ENCODE results near the gene HSP90AA1.

Gene HSP90AA1

DNA sequence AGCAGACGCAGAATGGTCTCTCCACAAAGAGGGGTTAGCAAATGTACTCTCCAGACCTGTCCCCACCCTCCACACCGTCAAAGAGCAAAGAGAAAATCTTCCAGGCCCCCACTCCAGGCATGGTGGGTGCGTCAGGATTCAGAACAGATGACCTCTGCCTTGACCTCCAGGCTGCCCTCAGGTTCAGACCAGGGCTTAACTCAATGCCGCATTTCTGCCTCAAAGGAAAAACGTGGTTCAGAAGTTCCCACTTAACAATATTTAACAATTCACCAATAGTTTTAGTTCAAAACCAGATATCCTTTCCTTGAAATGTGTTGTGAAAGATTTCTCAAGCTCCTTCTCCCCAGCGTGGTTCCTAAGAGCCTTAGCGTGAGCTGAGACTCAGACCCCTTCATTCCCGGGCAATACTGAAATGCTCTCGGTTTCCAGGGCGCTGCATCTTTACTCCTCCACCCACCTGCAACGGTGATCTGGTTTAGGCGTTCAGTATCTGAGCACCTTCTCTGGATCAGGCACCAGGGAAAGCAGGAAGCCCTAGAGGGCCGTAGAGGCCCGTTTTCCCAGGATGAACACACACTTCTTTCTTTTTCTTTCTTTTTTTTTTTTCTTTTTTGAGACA is 22.9 kb downstream of the HSP90AA1 start:
- no peak for DNase-seq

DNA sequence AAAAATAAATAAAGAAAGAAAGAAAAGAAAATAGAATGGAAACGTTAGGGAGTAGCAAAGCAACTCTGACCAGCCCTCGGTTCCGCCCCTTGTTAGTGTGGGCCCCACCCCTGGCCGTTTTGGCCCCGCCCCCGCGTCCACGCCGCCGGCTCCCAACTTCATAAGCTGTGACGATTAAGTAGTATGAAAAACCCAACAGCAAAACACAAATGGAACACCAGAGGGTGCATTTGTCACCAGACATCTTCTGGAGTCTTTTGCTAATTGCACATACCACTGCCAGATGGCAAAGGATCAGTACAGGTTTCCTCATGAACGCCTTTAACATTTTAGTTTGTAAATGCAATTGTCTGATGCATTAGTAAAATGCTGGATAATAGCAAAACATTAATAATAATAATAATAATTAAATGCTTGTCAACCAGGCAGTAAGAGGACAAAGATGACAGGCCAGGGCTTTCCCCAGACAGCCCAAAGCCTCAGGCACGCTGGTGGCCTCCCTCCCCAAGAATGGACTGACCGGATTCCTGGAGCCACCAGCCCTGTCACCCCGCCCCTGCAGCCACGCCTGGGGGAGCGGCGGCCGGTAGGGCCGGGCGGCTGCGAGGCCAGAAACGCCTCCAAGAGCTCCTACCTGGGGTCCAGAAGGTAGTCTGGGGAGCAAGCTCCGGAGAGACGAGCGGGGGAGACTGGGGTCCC is 23.6 kb downstream of the HSP90AA1 start:
- DNase-seq: peak; percentile 93

- DNase-seq: no peak
Measured at GRCh38 chr14:102058961-102059360, 27.9 kb downstream of the HSP90AA1 start.

GRCh38 chr14:102058146-102058545 is 28.7 kb downstream of the HSP90AA1 start:
- no peak for DNase-seq

DNA sequence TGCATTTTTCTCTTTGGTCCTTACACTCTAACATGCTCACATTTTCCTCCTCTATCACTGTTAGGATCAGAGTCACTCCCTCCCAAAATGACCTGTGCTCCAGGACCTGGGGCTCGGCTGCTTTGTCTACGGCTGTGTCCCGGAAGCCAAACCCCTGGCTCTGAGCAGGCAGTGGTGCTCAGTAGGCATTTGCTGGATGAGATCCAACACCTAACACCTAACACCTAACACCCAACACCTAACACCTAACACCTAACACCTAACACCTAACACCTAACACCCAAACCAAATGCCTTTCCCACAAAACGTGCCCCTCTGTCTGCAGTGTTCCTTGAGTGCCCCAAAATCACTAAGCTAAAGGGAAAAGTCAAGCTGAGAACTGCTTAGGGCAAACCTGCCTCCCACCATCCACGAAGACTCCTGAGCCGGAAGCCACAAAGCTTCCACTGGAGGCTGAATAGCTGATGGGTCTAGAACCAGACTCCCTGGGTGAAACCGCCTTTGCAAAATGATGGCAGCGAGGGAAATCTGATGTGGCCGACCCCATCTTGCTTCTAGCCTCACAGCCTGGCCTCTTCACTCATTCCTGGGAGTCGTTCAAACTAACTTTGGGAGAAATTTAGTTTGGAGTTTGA is 29.2 kb downstream of the HSP90AA1 start:
- no peak for DNase-seq

DNA sequence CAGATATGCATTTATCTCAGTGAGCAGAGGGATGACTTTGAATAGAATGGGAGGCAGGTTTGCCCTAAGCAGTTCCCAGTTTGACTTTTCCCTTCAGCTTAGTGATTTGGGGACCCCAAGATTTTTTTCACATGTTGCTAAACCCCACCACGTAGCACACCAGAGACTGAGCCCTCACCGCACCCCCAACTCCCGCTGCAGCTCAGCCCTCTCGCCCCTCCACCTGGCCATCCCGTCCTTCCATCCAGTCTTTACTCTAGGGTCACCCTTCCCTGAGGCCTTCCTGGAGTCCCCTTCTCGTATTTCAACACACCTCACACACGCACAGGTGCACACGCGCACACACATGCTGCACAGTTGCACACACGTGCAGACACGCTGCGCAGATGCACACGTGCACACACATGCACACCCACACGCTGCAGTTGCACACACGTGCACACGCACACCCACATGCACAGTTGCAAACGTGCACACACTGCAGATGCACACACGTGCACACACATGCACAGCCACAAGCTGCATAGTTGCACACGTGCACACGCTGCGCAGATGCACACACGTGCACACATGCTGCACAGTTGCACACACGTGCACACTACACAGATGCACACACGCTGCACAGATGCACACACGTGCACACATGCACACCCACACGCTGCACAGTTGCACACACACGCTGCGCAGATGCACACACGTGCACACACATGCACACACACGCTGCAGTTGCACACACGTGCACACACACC is 30.0 kb downstream of the HSP90AA1 start:
- DNase-seq: no peak

DNA sequence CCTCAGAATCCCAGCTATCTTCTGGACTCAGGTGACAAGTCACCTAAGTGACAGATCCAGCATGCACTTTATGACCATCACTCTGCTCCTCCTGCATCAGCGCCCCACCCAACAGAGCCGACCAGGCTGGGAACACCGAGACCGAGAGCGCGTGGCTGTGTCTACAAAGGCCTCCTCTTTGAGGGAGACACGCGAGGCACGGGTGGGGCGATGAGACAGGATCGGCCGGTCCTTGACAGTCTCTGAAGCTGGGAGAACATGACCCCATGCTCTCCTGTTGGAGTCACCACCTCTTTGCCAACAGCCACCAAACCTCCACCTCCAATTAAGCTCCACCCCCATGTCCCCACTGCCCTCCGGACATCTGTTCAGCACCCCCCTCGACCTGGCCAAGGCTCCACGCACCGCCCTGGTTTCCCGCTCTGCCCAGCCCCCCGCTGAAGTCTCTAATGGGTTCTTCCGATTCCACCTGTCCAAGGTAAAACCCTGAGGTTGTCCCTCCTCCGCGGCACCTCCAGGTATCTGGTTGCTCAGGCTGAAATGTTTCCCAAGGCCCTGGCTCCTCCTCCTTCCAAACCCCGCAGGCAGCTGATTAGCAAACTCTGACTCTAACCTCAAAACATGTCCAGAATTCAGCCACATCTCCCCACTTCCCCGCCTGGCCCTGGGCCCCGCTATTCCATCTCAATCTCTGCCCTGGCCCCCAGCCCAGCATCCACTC is 31.5 kb downstream of the HSP90AA1 start:
- DNase-seq: no peak

DNA sequence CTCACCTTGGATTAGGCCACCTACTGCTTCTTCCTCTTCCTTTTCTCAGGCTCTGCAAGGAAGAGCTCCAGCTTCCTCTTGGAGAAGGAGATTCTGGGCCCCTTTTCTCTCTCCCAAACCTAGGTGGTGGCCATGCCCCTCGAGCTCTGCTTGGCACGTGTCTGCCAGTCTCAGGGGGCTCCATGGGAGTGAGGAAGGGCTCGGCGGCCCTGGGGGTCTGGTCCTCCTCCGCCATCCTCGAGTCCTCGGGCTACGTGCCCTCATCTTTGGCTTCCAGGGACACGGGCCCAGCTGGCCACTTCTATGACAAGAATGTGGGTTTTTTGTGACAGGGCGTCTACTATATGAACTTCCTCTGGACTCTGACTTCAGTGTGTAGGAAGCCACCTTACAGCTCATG is 34.3 kb downstream of the HSP90AA1 start:
- DNase-seq: no peak

DNA sequence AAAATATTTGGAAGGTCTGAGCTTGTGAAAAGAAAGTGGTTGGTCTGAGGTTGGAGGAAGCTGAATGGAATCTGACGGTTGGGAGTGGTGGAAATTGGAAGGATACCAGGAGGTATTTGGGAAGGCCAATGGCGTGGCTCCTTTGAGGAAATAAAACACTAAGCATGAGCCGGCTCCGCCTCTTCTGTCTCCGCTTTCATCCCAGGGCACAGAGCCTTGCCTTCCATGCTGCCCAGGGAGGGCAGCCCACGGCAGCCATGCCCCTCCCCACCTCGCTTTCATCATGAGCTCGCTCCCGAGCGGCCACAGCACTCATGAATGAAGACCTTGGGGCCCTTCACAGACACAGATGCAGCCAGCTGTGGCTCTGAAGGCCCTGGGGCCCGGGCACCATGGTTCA is 36.2 kb downstream of the HSP90AA1 start:
- no peak for DNase-seq

GRCh38 chr14:102050026-102050405 is 36.8 kb downstream of the HSP90AA1 start:
- DNase-seq: no peak

GRCh38 chr14:102049258-102050025 is 37.4 kb downstream of the HSP90AA1 start:
- DNase-seq: no peak

DNA sequence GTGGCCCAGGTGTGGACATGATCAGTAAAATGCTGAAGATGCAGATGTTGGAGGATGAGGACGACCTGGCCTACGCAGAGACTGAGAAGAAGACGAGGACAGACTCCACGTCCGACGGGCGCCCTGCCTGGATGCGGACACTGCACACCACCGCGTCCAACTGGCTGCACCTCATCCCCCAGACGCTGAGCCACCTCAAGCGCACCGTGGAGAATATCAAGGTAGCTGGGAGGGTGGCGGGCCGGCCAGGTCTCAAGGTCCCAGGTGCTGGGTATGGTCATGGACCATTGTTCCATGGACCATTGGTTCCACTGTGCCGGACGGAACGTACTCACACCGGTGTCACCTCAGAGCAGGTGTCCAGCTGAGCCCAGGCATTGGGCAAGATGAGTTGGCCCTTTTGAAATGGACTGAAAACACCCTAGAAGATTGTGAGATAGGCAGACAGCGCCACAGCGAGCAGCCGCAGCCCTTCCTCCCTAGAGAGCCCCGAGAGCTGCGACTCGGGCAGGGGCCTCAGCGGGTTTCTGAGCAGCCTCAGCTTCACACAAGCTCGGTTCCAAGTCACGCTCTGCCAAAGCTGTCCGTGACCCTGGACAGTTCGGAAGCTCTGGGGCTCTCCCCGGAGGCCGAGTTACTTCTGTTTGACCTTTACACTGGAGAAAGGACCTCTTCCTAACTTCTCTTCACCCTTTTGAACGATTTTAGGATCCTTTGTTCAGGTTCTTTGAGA is 38.9 kb downstream of the HSP90AA1 start:
- no peak for DNase-seq

DNA sequence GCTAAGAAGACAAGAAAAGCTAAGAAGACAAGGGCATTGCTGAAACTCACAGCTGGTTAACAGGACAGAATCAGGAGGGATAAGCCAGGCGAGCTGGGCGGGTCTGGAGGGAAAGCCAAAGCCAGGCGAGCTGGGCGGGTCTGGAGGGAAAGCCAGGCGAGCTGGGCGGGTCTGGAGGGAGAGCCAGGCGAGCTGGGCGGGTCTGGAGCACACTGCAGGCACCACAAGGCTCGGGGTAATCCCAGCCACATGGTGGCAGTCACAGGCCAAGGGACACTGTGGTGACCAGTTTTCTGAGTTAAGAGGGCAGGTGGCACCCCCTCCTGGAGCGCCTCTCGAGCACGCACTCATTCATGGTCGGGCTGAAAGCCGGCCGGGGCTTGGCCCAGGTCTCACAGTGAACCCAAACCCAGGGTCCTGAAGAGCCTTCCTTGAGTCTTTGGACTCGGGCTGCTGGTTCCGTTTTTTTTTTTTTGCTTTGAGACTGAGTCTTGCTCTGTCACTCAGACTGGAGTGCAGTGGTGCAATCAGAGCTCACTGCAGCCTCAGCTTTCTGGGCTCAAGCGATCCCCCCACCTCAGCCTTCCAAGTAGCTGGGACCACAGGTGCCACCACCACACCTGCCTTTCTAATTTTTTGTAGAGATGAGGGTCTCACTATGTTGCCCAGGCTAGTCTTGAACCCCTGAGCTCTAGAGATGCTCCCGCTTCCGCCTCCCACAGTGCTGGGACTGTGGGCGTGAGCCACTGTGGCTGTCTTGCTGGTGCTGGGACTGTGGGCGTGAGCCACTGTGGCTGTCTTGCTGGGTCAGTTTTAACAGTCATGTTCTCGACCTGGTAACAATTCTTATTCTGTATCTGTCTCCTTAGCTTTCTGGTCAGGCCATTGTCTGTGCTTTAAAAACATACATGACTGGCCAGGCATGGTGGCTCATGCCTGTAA is 40.2 kb downstream of the HSP90AA1 start:
- peak; percentile 86 for DNase-seq

GRCh38 chr14:102044566-102044965 is 42.3 kb downstream of the HSP90AA1 start:
- no peak for DNase-seq

GRCh38 chr14:102043251-102044025 is 43.4 kb downstream of the HSP90AA1 start:
- no peak for DNase-seq

DNA sequence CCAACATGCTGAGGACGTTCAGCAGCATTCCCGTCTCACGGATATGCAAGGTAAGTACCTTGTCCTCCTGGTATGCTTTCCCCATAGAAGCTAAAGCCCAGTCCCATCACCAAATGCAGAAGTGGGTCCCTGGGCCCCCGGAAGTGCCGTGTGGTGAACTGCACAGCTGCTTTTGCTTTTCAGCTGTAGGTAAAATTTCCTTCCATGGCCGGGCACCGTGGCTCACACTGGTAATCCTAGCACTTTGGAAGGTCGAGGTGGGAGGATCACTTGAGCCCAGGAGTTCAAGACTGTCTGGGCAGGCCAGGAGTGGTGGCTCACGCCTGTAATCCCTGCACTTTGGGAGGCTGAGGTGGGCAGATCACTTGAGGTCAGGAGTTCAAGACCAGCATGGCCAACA is 44.1 kb downstream of the HSP90AA1 start:
- DNase-seq: no peak

DNA sequence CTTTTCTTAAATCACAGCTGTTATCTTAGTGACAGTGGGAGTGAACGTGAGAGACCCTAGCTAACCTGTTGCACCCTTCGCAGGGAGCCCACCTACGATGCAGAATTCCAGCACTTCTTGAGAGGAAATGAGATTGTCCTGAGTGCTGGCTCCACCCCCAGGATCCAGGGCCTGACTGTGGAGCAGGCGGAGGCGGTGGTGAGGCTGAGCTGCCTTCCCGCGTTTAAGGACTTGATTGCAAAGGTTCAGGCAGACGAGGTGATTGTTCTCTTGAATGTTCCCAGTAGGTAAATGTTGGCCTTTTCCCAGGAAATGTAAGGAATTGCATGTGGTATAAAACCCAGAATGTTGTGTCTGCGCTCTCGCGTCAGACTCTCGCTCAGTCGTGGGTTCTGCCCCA is 46.7 kb downstream of the HSP90AA1 start:
- no peak for DNase-seq

DNA sequence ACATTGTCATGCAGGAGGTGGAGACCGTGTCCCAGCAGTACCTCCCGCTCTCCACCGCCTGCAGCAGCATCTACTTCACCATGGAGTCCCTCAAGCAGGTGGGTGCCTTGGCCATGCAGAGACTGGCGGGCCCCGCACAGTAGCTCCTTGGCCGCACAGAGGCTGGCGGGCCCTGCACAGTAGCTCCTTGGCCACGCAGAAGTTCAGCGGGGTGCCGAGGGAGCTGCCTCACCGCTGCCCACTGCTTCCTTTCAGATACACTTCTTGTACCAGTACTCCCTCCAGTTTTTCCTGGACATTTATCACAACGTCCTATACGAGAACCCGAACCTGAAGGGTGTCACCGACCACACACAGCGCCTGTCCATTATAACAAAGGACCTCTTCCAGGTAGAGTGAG is 47.7 kb downstream of the HSP90AA1 start:
- no peak for DNase-seq

DNA sequence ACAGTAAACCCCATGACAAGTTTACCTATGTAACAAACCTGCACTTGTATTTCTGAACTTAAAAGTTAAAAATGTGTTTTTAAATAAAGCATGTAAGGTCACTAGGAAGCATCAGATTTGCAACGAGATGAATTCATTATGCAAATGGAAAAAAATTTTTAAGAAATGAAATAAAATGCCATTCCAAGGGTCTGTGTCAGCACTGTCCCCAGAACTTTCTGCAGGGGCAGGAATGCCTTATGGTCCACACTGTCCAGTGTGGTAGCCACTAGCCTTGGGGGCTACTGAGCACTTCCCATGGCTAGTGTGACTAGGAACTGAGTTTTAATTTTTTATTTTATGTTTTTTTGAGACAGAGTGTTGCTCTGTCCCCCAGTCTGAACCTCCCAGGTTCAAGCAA is 49.2 kb downstream of the HSP90AA1 start:
- no peak for DNase-seq

DNA sequence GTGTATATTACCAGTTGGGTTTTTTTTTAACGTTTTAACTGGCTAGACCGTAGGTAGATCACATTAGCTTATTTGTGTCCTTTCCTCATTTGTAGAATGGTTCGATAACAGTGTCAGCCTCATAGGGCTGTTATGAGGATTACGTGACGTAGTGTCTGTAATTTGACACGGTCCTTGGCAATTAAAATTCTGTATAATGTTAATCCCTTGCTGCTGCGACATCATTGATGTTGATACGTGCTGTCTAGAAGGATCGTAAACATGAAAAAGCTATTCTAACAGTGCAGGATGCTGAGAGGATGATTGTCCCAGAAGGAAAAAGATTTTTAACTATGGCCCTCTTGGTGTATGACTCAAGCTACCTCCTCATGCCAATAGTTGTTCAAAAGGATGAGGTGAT is 50.9 kb downstream of the HSP90AA1 start:
- DNase-seq: no peak
